ENCODE results near the gene KIF5A. TPM values are rescaled to one million over a fixed set of nuclear protein-coding genes. Genes with fewer than 3 reads are reported as not detected.
A peak's percentile ranks its signal among the peaks of the same experiment; 100 is the strongest.

Gene KIF5A
- total and polyA plus RNA-seq, 2 of the 13 experiments (the other 11 are each of a cell fraction or from before 2014, with no cell fraction given): 1.6 to 11.9 TPM

GRCh38 chr12:57632958-57633840, 83.4 kb downstream of the KIF5A start, which contains the start of gene B4GALNT1 (continued):
- TF ChIP-seq GMEB1 (CRISPR knock-in tag; IDR thresholded peaks at IDR 0.05; ENCODE audit: borderline replicate concordance): peak; percentile 43; the same call in 1 of the 2 replicates
- TF ChIP-seq BCL3 (CRISPR knock-in tag; IDR thresholded peaks at IDR 0.05): peak; percentile 91
- TF ChIP-seq ZBTB49 (CRISPR knock-in tag; IDR thresholded peaks at IDR 0.05; ENCODE audit: borderline replicate concordance): no peak
- peak; percentile 45; the same call in 1 of the 2 replicates for TF ChIP-seq ARNT2 (CRISPR knock-in tag; IDR thresholded peaks at IDR 0.05; ENCODE audit: low read depth)
- peak; percentile 43; the same call in 1 of the 2 replicates for TF ChIP-seq ZNF788 (CRISPR knock-in tag; IDR thresholded peaks at IDR 0.05; ENCODE audit: borderline replicate concordance)
- TF ChIP-seq IRF9 (CRISPR knock-in tag; IDR thresholded peaks at IDR 0.05; ENCODE audit: borderline replicate concordance): 0 out of 2 replicates have a peak, but pooled peaks have one; percentile 47
- 0 out of 2 replicates have a peak, but pooled peaks have one; percentile 51 for TF ChIP-seq POGK (CRISPR knock-in tag; conservative IDR thresholded peaks at IDR 0.05)
- TF ChIP-seq SALL1 (CRISPR knock-in tag; IDR thresholded peaks at IDR 0.05): peak; percentile 72
- no peak for TF ChIP-seq ZNF136 (CRISPR knock-in tag; IDR thresholded peaks at IDR 0.05; ENCODE audit: low read depth)
- TF ChIP-seq ZNF563 (CRISPR knock-in tag; IDR thresholded peaks at IDR 0.05): peak; percentile 97
- TF ChIP-seq MXD3 (CRISPR knock-in tag; IDR thresholded peaks at IDR 0.05): peak; percentile 55; the same call in 1 of the 2 replicates
- TF ChIP-seq KAT8 (CRISPR knock-in tag; IDR thresholded peaks at IDR 0.05): peak; percentile 38; the same call in 1 of the 2 replicates
- TF ChIP-seq ZNF556 (CRISPR knock-in tag; IDR thresholded peaks at IDR 0.05; ENCODE audit: borderline replicate concordance): peak; percentile 73; the same call in 1 of the 2 replicates
- TF ChIP-seq FOXK2 (IDR thresholded peaks at IDR 0.05): no peak
- TF ChIP-seq ZBTB14 (CRISPR knock-in tag; IDR thresholded peaks at IDR 0.05): 0 out of 2 replicates have a peak, but pooled peaks have one; percentile 27
